ENCODE results near the gene STING1. TPM values are rescaled to one million over a fixed set of nuclear protein-coding genes. Genes with fewer than 3 reads are reported as not detected.
"Not testable (repeated sequence)": the region's sequence is repeated elsewhere in the genome, so short reads cannot be mapped to it uniquely, and the experiment has no call there.

STING1 gene
- total RNA-seq, 1 experiment from 2014 or later: 0.29 TPM

- in situ Hi-C loops (cut with HindIII; ENCODE audit: low pct_unique_long_range_greater_than_20kb, low sequenced_read_pairs): no loop called here
- DNase-seq (ENCODE audit: low read depth, low spot score): no peak
Measured at GRCh38 chr5:139512786-139513390, 30.3 kb upstream of the STING1 start.

GRCh38 chr5:139504722-139505121, 22.2 kb upstream of the STING1 start:
- DNase-seq (ENCODE audit: low read depth, low spot score); in situ Hi-C loops (cut with HindIII; ENCODE audit: low pct_unique_long_range_greater_than_20kb, low sequenced_read_pairs): not testable (repeated sequence)

- in situ Hi-C loops (cut with HindIII; ENCODE audit: low pct_unique_long_range_greater_than_20kb, low sequenced_read_pairs); DNase-seq (ENCODE audit: low read depth, low spot score): not testable (repeated sequence)
Measured at GRCh38 chr5:139503879-139504278, 21.3 kb upstream of the STING1 start.

GRCh38 chr5:139503036-139503817, 20.7 kb upstream of the STING1 start:
- in situ Hi-C loops (cut with HindIII; ENCODE audit: low pct_unique_long_range_greater_than_20kb, low sequenced_read_pairs); DNase-seq (ENCODE audit: low read depth, low spot score): not testable (repeated sequence)

GRCh38 chr5:139501381-139501780, 18.8 kb upstream of the STING1 start:
- in situ Hi-C loops (cut with HindIII; ENCODE audit: low pct_unique_long_range_greater_than_20kb, low sequenced_read_pairs): no loop called here
- no peak for DNase-seq (ENCODE audit: low read depth, low spot score)

GRCh38 chr5:139495638-139496435, 13.3 kb upstream of the STING1 start:
- in situ Hi-C loops (cut with HindIII; ENCODE audit: low pct_unique_long_range_greater_than_20kb, low sequenced_read_pairs): no loop called here
- DNase-seq (ENCODE audit: low read depth, low spot score): no peak

- in situ Hi-C loops (cut with HindIII; ENCODE audit: low pct_unique_long_range_greater_than_20kb, low sequenced_read_pairs): no loop called here
- no peak for DNase-seq (ENCODE audit: low read depth, low spot score)
Measured at GRCh38 chr5:139494832-139495231, 12.3 kb upstream of the STING1 start.

- in situ Hi-C loops (cut with HindIII; ENCODE audit: low pct_unique_long_range_greater_than_20kb, low sequenced_read_pairs): no loop called here
- DNase-seq (ENCODE audit: low read depth, low spot score): no peak
Measured at GRCh38 chr5:139494256-139494655, 11.7 kb upstream of the STING1 start.

GRCh38 chr5:139492700-139493192, 10.2 kb upstream of the STING1 start:
- in situ Hi-C loops (cut with HindIII; ENCODE audit: low pct_unique_long_range_greater_than_20kb, low sequenced_read_pairs): no loop called here

GRCh38 chr5:139488260-139488659, 5.7 kb upstream of the STING1 start:
- no peak for DNase-seq (ENCODE audit: low read depth, low spot score)
- in situ Hi-C loops (cut with HindIII; ENCODE audit: low pct_unique_long_range_greater_than_20kb, low sequenced_read_pairs): no loop called here

More at GRCh38 chr5:139492700-139493192, 10.2 kb upstream of the STING1 start:
- DNase-seq (ENCODE audit: low read depth, low spot score): no peak

GRCh38 chr5:139486201-139486600, 3.6 kb upstream of the STING1 start:
- no peak for DNase-seq (ENCODE audit: low read depth, low spot score)
- in situ Hi-C loops (cut with HindIII; ENCODE audit: low pct_unique_long_range_greater_than_20kb, low sequenced_read_pairs): no loop called here

GRCh38 chr5:139482890-139483208, 291 bp upstream of the STING1 start:
- in situ Hi-C loops (cut with HindIII; ENCODE audit: low pct_unique_long_range_greater_than_20kb, low sequenced_read_pairs): not testable (repeated sequence)

GRCh38 chr5:139481580-139482049, 943 bp downstream of the STING1 start:
- DNase-seq (ENCODE audit: low read depth, low spot score): no peak
- in situ Hi-C loops (cut with HindIII; ENCODE audit: low pct_unique_long_range_greater_than_20kb, low sequenced_read_pairs): no loop called here

More at GRCh38 chr5:139482890-139483208, 291 bp upstream of the STING1 start:
- not testable (repeated sequence) for DNase-seq (ENCODE audit: low read depth, low spot score)

GRCh38 chr5:139481122-139481533, 1.4 kb downstream of the STING1 start:
- in situ Hi-C loops (cut with HindIII; ENCODE audit: low pct_unique_long_range_greater_than_20kb, low sequenced_read_pairs): no loop called here
- no peak for DNase-seq (ENCODE audit: low read depth, low spot score)

GRCh38 chr5:139479729-139480128, 2.8 kb downstream of the STING1 start:
- in situ Hi-C loops (cut with HindIII; ENCODE audit: low pct_unique_long_range_greater_than_20kb, low sequenced_read_pairs); DNase-seq (ENCODE audit: low read depth, low spot score): not testable (repeated sequence)

- in situ Hi-C loops (cut with HindIII; ENCODE audit: low pct_unique_long_range_greater_than_20kb, low sequenced_read_pairs); DNase-seq (ENCODE audit: low read depth, low spot score): not testable (repeated sequence)
Measured at GRCh38 chr5:139478657-139479423, 3.7 kb downstream of the STING1 start.

- no peak for DNase-seq (ENCODE audit: low read depth, low spot score)
- in situ Hi-C loops (cut with HindIII; ENCODE audit: low pct_unique_long_range_greater_than_20kb, low sequenced_read_pairs): no loop called here
Measured at GRCh38 chr5:139475865-139476617, 6.5 kb downstream of the STING1 start.
